Neural cell (in vitro differentiated cells): Measurements from ENCODE around the gene SPPL2A. TPM values are rescaled to one million over a fixed set of nuclear protein-coding genes. Genes with fewer than 3 reads are reported as not detected.

ENCODE experiments used
- H2AFZ ChIP-seq: fragments of 200-600, 300-800 bp; sonication (generic), shearing (Covaris generic); 2 replicates; pipeline ENCODE4 v1.6.0; 2014; ENCODE audit warnings: low read depth, mild to moderate bottlenecking, antibody characterized with exemption, low read length, moderate library complexity
- H3F3A ChIP-seq: fragments of 200-600 bp; shearing (Covaris generic); 2 replicates; pipeline ENCODE4 v1.6.1; 2016; ENCODE audit warnings: mild to moderate bottlenecking, moderate library complexity, mixed read lengths, antibody characterized with exemption, low read length; ENCODE audit not compliant: insufficient read depth, poor library complexity, severe bottlenecking
- H3K27ac ChIP-seq: fragments of 200-600, 300-800 bp; sonication (generic), shearing (Covaris generic); 2 replicates; pipeline ENCODE4 v1.5.1; 2014; ENCODE audit warnings: mild to moderate bottlenecking, low read length, moderate library complexity
- H3K27me3 ChIP-seq: fragments of 300-800, 200-600 bp; sonication (generic), shearing (Covaris generic); 2 replicates; pipeline ENCODE4 v1.6.0; 2014; ENCODE audit warnings: mild to moderate bottlenecking, low read depth, low read length, moderate library complexity; ENCODE audit not compliant: insufficient read depth
- H3K36me3 ChIP-seq: fragments of 300-800, 200-600 bp; sonication (generic), shearing (Covaris generic); 2 replicates; pipeline ENCODE4 v1.5.1; 2014; ENCODE audit warnings: mild to moderate bottlenecking, antibody characterized with exemption, low read length, moderate library complexity; ENCODE audit not compliant: insufficient read depth
- H3K4me2 ChIP-seq: fragments of 300-800, 200-600 bp; sonication (generic), shearing (Covaris generic); 2 replicates; pipeline ENCODE4 v1.6.0; 2014; ENCODE audit warnings: mild to moderate bottlenecking, low read length
- H3K4me3 ChIP-seq: fragments of 300-800, 200-600 bp; sonication (generic), shearing (Covaris generic); 2 replicates; pipeline ENCODE4 v1.5.1; 2014; ENCODE audit warnings: mild to moderate bottlenecking, low read length, moderate library complexity
- H3K79me2 ChIP-seq: fragments of 200-600 bp; shearing (Covaris generic); replicated peaks from 2 replicates; pipeline ENCODE4 v1.6.0; 2014; ENCODE audit warnings: mild to moderate bottlenecking, low read length, moderate library complexity; ENCODE audit not compliant: insufficient read depth
- H3K9ac ChIP-seq: fragments of 300-800, 200-600 bp; sonication (generic), shearing (Covaris generic); 2 replicates; pipeline ENCODE4 v1.6.1; 2016; ENCODE audit warnings: mild to moderate bottlenecking, low read length, mixed read lengths
- H3K9me2 ChIP-seq: fragments of 200-600 bp; shearing (Covaris generic); 2 replicates; pipeline ENCODE4 v1.6.1; 2016; ENCODE audit warnings: mild to moderate bottlenecking, low read length, mixed read lengths; ENCODE audit not compliant: insufficient read depth
- H3K9me3 ChIP-seq: fragments of 200-600, 300-800 bp; sonication (generic), shearing (Covaris generic); 2 replicates; pipeline ENCODE4 v1.6.1; 2016; ENCODE audit warnings: mild to moderate bottlenecking, mixed run types, low read length, moderate library complexity, mixed read lengths
- H4K20me1 ChIP-seq: fragments of 200-600 bp; shearing (Covaris generic); 2 replicates; pipeline ENCODE4 v1.6.1; 2016; ENCODE audit warnings: mild to moderate bottlenecking, mixed run types; ENCODE audit not compliant: insufficient read depth
- EP300 ChIP-seq: fragments of 450-650 bp; conservative IDR thresholded peaks from 2 replicates; pipeline ENCODE4 v1.6.1; 2014; ENCODE audit warnings: antibody characterized with exemption, mild to moderate bottlenecking, moderate library complexity; ENCODE audit not compliant: poor library complexity, severe bottlenecking
- EZH2 ChIP-seq: fragments of 200-600, 300-800 bp; shearing (Covaris generic), sonication (generic); IDR thresholded peaks from 2 replicates; pipeline ENCODE4 v1.6.1; 2014; ENCODE audit warnings: antibody characterized with exemption, low read length, borderline replicate concordance, mild to moderate bottlenecking; ENCODE audit not compliant: insufficient read depth, poor library complexity, severe bottlenecking
- MXI1 ChIP-seq: fragments of 450-650 bp; conservative IDR thresholded peaks from 2 replicates; pipeline ENCODE4 v1.6.1; 2014; ENCODE audit warnings: antibody characterized with exemption, mild to moderate bottlenecking; ENCODE audit not compliant: poor library complexity, severe bottlenecking
- POLR2AphosphoS5 ChIP-seq: IDR thresholded peaks from 2 replicates; pipeline ENCODE4 v1.6.1; 2012
- RAD21 ChIP-seq: fragments of 450-650 bp; conservative IDR thresholded peaks from 2 replicates; pipeline ENCODE4 v1.6.1; 2014; ENCODE audit warnings: antibody characterized with exemption, mild to moderate bottlenecking, moderate library complexity
- SMC3 ChIP-seq: fragments of 450-650 bp; conservative IDR thresholded peaks from 2 replicates; pipeline ENCODE4 v1.6.1; 2014; ENCODE audit warnings: antibody characterized with exemption, mild to moderate bottlenecking, moderate library complexity; ENCODE audit not compliant: poor library complexity
- TAF1 ChIP-seq: IDR thresholded peaks from 2 replicates; pipeline ENCODE4 v1.6.1; 2012; ENCODE audit warnings: low read depth
- polyA plus RNA-seq: library from polyadenylated mRNA; depleted of rRNA; stranded (reverse); fragments of >200 nt; gene quantifications from 2 replicates; pipeline ENCODE4 v1.2.3, GENCODE V29; 2014
- TF ChIP-seq, protein P1 (sequence below): fragments of 450-650 bp; IDR thresholded peaks from 2 replicates; pipeline ENCODE4 v1.5.1; 2014; ENCODE audit warnings: antibody characterized with exemption, mild to moderate bottlenecking, moderate library complexity; ENCODE audit not compliant: poor library complexity, severe bottlenecking
- TF ChIP-seq, protein P2 (sequence below): IDR thresholded peaks from 2 replicates; pipeline ENCODE4 v1.6.1; 2012; ENCODE audit warnings: borderline replicate concordance

SPPL2A gene
- polyA plus RNA-seq, 1 donor from 2014 or later: 29.9 TPM

DNA sequence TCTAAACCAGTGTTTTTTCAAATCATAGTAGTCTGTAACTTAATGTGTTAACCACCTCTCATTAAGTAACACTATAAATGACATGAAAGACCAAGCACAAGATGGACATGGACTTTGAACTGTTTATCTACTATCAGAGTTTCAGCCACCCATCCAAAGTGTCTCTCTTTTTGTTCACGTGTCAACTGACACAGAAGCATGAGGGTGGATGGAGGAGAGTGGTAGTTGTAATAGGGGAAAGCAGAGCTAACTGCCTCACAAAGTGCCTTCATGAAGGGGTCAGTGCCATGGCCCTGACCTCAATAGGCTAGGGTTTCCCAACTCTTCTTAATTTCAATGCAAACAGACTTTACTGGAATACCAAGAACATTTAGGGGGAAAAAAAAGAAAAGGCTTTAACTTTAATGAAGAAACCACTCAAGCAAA, 46.8 kb downstream of the SPPL2A start:
- no peak overlapping the region for H3K9ac ChIP-seq
- no peak overlapping the region for H2AFZ ChIP-seq
- H3K9me3 ChIP-seq: no peaks in the 10 kb centered on the region
- no peaks in the 10 kb centered on the region for H3K79me2 ChIP-seq
- H3K4me2 ChIP-seq: no peak overlapping the region
- no peaks in the 10 kb centered on the region for H3K9me2 ChIP-seq
- no peaks in the 10 kb centered on the region for H3K27me3 ChIP-seq
- TF ChIP-seq POLR2AphosphoS5 (no peak), TAF1 (no peak), EZH2 (no peak), RAD21 (no peak), SMC3 (no peak)
- TF ChIP-seq, protein P1, sequence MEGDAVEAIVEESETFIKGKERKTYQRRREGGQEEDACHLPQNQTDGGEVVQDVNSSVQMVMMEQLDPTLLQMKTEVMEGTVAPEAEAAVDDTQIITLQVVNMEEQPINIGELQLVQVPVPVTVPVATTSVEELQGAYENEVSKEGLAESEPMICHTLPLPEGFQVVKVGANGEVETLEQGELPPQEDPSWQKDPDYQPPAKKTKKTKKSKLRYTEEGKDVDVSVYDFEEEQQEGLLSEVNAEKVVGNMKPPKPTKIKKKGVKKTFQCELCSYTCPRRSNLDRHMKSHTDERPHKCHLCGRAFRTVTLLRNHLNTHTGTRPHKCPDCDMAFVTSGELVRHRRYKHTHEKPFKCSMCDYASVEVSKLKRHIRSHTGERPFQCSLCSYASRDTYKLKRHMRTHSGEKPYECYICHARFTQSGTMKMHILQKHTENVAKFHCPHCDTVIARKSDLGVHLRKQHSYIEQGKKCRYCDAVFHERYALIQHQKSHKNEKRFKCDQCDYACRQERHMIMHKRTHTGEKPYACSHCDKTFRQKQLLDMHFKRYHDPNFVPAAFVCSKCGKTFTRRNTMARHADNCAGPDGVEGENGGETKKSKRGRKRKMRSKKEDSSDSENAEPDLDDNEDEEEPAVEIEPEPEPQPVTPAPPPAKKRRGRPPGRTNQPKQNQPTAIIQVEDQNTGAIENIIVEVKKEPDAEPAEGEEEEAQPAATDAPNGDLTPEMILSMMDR: no peak
- no peaks in the 10 kb centered on the region for H3K36me3 ChIP-seq
- no peaks in the 10 kb centered on the region for H4K20me1 ChIP-seq
- no peak overlapping the region for H3K27ac ChIP-seq
- H3K4me3 ChIP-seq: no peak overlapping the region
- H3F3A ChIP-seq: no peaks in the 10 kb centered on the region

- H3K79me2 ChIP-seq: no peaks in the 10 kb centered on the region
- no peaks in the 10 kb centered on the region for H3K9me2 ChIP-seq
- H3K4me3 ChIP-seq: no peak overlapping the region
- TF ChIP-seq EP300: no peak
- TF ChIP-seq, protein P2, sequence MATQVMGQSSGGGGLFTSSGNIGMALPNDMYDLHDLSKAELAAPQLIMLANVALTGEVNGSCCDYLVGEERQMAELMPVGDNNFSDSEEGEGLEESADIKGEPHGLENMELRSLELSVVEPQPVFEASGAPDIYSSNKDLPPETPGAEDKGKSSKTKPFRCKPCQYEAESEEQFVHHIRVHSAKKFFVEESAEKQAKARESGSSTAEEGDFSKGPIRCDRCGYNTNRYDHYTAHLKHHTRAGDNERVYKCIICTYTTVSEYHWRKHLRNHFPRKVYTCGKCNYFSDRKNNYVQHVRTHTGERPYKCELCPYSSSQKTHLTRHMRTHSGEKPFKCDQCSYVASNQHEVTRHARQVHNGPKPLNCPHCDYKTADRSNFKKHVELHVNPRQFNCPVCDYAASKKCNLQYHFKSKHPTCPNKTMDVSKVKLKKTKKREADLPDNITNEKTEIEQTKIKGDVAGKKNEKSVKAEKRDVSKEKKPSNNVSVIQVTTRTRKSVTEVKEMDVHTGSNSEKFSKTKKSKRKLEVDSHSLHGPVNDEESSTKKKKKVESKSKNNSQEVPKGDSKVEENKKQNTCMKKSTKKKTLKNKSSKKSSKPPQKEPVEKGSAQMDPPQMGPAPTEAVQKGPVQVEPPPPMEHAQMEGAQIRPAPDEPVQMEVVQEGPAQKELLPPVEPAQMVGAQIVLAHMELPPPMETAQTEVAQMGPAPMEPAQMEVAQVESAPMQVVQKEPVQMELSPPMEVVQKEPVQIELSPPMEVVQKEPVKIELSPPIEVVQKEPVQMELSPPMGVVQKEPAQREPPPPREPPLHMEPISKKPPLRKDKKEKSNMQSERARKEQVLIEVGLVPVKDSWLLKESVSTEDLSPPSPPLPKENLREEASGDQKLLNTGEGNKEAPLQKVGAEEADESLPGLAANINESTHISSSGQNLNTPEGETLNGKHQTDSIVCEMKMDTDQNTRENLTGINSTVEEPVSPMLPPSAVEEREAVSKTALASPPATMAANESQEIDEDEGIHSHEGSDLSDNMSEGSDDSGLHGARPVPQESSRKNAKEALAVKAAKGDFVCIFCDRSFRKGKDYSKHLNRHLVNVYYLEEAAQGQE: no peak
- no peak for TF ChIP-seq TAF1
- TF ChIP-seq SMC3: no peak
- no peak for TF ChIP-seq RAD21
- no peak for TF ChIP-seq POLR2AphosphoS5
- no peak for TF ChIP-seq MXI1
- TF ChIP-seq EZH2: no peak
- TF ChIP-seq, protein P1: no peak
- no peaks in the 10 kb centered on the region for H3F3A ChIP-seq
- no peaks in the 10 kb centered on the region for H4K20me1 ChIP-seq
- H3K27me3 ChIP-seq: no peaks in the 10 kb centered on the region
- H3K9me3 ChIP-seq: no peaks in the 10 kb centered on the region
- no peak overlapping the region for H3K4me2 ChIP-seq
- no peak overlapping the region for H3K9ac ChIP-seq
- no peaks in the 10 kb centered on the region for H3K36me3 ChIP-seq
- no peak overlapping the region for H3K27ac ChIP-seq
- no peak overlapping the region for H2AFZ ChIP-seq
These were observed 53.5 kb downstream of the SPPL2A start for GRCh38 chr15:50712018-50712417.
